Articular chondrocyte of knee joint (primary cell): ENCODE measurements around the gene SCAI. TPM values are rescaled to one million over a fixed set of nuclear protein-coding genes. Genes with fewer than 3 reads are reported as not detected.

Source experiments
- total RNA-seq: library from RNA; depleted of rRNA; stranded (reverse); fragments of >200 nt; gene quantifications from 2 replicates; pipeline ENCODE4 v1.2.3, GENCODE V29; 2012

Gene SCAI
- total RNA-seq: 11.3 and 12.3 TPM in 2 replicates

DNA sequence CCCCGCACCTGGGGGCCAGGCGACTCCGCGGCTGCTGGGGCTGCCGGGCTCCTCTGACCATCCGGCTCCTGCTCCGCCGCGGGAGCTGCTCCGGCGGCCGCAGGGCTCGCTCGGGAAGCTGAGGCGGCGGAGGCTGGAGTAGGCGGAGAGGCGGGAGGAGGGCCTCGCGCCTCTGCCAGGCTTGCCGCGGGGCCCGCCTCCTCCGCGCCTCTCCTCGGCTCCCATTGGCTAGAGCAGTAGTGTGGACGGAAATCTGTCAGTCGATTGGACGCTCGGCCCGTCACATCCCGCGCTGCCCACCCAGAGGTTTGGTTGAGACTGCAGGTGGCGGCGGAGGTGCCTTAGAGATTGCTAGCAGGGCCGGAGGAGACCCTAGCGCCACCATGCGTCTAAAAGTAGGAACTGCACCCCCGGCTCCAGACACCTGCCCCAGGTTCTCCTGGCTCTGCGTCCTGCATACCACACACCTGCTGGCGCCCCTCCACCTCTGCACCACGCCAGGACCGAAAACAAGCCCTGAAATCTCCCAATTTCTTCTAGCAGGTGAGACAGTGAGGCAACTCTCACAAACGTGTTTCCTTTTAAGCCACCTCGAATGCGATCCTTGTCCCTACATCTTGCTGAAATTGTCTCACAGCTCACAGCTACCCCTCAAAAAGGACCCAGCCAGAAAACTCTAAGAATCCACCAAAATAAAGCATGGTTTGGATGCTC, at the start of gene SCAI:
TSS of gene SCAI (minus strand) at position 152 of the 714 bp plus-strand sequence. CDS start at position 61, 91 bp downstream.

DNA sequence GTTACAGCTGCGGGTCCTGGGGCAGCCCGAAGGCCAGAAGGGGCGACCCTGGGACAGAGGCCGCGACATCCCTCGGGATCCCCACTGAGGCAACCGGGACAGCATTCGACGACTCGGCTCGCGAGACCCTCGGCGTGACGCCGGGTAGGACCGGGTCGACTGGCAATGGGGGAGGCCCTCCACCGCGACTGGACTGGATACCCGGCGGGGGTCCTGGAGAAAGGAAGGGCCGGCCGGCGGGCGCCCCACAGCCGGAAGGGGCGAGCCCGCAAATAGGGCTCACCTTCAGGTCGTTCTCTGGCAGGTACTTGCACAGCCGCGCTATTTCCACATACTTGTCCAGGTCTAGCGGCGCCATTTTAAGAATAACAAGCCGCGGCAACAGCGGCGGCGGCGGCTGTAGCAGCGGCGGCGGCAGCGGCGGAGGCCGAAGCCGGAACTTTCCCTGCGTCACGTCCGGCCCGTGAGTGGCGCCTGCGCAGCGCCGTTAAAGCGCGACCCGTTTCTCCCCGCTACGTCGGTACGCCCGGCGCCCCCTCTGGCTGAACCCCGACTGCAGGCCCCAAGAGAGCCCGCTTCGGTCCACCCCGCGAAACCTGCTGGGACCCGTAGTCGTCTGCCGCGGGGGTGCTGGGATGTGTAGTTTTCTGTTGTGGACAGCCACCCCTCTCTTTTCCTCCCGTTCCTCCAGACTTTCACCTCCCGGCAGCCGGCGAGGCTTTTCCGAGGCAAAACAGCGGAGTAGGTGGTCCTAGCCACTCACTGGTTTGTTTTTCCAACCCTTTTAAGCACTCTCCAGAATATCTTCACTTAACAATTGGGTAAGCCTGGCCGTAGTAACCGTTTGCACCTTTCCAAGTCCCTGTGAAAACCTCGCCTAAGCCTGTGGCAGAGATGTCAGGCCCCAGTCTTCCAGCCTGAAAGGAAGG, 46.3 kb upstream of the SCAI start, which contains the start of gene PPP6C:
TSS of gene PPP6C (minus strand) at position 443 of the 929 bp plus-strand sequence. CDS start at position 358, 85 bp downstream.

DNA sequence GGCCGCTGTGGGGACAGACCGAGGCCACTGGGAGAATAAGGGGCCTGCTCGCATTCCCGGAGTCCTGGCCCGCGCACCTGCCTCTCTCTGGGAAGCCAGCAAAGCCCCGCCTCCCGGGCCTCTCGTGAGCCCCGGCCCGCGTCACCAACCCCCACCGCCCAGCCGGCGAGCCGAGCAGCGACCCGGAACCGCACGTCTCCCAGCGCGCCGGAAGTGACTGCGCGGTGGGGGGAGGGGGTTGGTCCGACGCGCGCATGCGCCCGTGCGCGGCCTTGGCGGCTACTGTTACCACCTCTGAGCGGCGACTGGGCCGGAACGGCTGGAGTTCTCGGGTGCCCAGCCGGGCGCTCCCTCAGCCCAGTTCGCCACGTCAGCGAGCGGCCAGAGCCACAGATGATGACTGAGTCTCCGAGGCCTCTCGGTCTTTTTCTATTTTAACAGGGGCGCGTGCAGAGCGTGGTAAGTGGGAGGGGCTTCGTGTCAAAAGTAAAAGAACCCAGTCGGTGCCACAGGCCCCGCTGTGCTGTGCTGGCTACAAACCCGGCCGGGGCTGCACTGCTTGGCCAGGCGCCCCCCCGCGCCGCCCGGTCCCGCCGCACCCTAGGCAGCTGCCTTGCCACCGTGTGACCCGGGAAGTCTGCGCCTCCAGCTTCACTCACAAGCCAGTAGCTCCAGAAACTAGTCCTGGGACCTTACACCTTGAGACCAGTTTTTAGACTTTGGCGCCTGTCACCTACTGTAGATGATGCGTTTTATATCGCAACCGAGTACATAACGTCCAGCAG, 202.2 kb downstream of the SCAI start, which contains the start of gene GOLGA1:
TSS of gene GOLGA1 (minus strand) at position 190 of the 785 bp plus-strand sequence. CDS start 2,372 bp downstream, outside the sequence.

Other genes starting within 250 kb of the SCAI start
- gene GOLGA1, start 202.4 kb downstream of the SCAI start, total RNA-seq: 14.0 and 14.7 TPM in 2 replicates
- gene PPP6C, start 46.3 kb upstream of the SCAI start, total RNA-seq: 36.5 and 43.4 TPM in 2 replicates
- gene RABEPK, start 57.0 kb upstream of the SCAI start, total RNA-seq: 23.5 and 24.4 TPM in 2 replicates
- 147 and 159 TPM in 2 replicates for gene HSPA5, start 97.8 kb upstream of the SCAI start, total RNA-seq
- gene GAPVD1, start 118.3 kb upstream of the SCAI start, total RNA-seq: 59.5 and 65.0 TPM in 2 replicates